Left ventricle myocardium superior (tissue), 1 donor: ENCODE data around the gene TRABD2A. TPM values are rescaled to one million over a fixed set of nuclear protein-coding genes. Genes with fewer than 3 reads are reported as not detected.
A peak's percentile ranks its signal among the peaks of the same experiment; 100 is the strongest.

ENCODE experiments used
- ATAC-seq: fragments of 200-7000 bp; cut with Tn5 transposase; one replicate; pipeline ENCODE4 v1.9.1; 2020; ENCODE audit warnings: mild to moderate bottlenecking, moderate library complexity
- DNase-seq: peaks from one replicate; pipeline ENCODE4 v3.0.0-alpha.2; 2020
- intact Hi-C: fragments of 100-400 bp; cut with micrococcal nuclease; formaldehyde crosslinking; loops from one replicate; pipeline ENCODE4 v1.11.0; 2022
- total RNA-seq: library from RNA; stranded (reverse); fragmentation: NEBNext Ultra II Directional; extraction: Animal tissue kit (Norgen Biotek cat#: 25700); gene quantifications from one replicate; pipeline ENCODE4 v1.2.1, GENCODE V29; 2021
- donor health status: DM: no; HTN: yes; CAD: no; lungs with severe emphysema.

The TRABD2A gene
- total RNA-seq, 1 donor from 2014 or later: 0.62 TPM

DNA sequence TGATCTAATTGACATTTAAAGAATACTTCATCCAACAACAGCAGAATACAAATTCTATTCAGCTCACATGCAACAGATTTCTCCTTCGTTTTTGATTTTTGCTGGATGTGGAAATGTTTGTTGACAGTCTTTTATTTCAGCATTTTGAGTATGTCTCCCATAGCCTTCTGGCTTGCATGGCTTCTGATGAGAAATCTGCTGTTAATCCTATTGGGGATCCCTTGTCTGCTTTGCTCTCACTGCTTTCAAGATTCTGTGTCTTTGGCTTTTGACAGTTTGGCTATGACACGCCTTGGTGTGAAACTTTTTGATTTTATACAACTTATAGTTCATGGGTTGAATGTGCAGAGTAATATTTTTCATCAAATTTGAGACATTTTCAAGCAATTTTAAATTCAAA is 44.7 kb downstream of the TRABD2A start:
- ATAC-seq (no peak), DNase-seq (no peak)
- intact Hi-C loops: no loop called here

DNA sequence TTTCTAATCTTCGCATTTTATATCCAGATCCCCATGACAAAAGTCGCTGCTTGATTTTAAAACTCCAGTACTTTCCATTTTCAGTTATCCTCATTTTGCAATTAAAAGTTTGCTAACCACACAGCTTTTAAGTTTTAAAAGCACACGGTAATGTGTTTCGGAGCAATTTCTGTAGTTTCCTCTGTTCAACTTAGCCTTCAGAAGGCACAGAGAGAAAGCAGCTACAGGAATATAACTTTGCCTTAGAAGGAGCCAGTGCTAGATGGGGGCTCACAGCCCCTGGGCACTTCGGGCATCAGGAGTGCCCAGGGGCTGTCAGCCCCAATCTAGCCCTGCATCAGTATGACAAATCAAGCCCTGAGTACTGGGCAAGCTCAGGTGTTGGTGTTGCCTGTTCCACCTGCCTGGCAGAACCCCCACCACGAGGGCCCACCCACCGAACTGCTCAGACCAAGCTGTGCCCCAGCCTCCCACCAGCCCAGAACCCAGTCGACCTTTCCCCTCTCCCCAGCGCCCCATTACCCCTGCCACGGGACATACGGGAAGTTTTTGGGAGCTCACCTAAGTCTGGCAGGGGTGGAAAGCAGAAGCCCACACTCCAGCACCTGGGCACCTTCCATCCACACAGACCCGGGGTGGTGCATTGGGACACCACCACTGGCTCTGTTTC is 47.3 kb downstream of the TRABD2A start:
- ATAC-seq (no peak), DNase-seq (no peak)
- intact Hi-C loops: no loop called here

DNA sequence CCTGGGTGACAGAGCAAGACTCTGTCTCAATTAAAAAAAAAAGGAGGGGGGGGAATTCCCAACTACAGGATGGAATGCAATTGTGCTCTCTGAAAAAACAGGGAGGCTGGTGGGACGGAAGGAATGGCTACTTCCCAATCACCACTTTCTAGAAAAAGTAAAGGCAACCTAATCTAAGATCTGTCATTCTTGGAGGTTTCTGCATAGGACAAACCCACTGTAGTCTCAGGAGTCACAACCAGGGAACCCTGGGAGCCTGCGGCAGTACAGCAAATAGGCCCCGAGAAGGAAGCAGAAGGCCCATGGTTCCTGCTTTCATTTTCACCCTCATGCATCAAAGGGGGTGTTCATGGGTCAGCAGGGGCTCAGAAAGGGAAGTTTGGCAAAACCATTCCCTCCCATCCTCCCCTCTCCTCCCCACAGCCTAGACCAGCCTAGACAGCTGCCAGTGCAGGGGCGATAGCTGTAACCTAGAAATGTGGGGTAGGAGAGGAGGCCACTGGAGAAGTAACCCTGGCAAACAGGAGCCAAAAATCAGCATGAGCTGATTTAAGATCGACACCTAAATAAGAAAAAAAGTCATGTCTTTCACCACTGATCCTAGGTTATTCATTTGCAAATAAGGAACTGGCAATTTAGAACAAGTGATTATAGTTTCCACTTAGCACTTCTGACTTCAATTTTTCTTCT is 48.0 kb downstream of the TRABD2A start:
- intact Hi-C loops: no loop called here
- peak; percentile 32 for DNase-seq
- ATAC-seq: peak; percentile 68

GRCh38 chr2:84830758-84831500 is 50.0 kb downstream of the TRABD2A start:
- intact Hi-C loops: no loop called here
- ATAC-seq: no peak
- DNase-seq: no peak

DNA sequence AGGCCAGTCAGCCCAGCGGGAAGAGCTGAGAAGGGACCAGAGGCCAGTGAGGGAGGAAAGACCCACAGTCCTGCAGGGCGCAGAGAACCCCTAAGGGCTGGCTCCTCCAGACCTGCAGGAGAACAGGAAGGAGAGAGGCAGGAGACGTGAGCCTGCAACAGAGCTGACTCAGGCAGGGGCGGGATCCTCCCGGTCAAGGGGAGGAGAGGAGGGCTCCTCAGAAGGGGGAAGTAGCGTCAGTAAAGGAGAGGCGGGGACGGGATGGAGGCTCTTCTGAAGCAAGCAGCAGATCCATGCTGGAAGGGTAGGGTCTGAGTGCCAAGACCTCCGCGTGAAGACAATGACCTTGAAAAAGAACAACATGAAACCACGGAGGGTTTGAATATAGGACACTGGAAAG is 50.8 kb downstream of the TRABD2A start:
- DNase-seq (peak; percentile 43), ATAC-seq (peak; percentile 68)
- intact Hi-C loops: no loop called here

DNA sequence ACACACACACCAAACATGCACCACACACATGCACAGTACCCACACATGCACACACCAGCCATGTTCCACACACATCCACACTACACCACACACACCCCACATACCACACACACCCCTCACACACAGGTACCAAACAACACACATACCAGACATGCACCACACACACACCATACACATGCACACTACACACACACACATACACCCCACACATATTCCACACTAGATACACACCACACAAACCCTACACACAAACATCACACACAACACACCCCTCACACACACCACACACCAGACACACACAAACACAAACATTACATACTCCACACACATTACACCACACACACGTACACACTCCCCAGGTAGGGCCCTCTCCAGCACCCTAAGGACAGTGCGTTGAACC is 51.2 kb downstream of the TRABD2A start:
- ATAC-seq (no peak), DNase-seq (no peak)
- intact Hi-C loops: no loop called here

DNA sequence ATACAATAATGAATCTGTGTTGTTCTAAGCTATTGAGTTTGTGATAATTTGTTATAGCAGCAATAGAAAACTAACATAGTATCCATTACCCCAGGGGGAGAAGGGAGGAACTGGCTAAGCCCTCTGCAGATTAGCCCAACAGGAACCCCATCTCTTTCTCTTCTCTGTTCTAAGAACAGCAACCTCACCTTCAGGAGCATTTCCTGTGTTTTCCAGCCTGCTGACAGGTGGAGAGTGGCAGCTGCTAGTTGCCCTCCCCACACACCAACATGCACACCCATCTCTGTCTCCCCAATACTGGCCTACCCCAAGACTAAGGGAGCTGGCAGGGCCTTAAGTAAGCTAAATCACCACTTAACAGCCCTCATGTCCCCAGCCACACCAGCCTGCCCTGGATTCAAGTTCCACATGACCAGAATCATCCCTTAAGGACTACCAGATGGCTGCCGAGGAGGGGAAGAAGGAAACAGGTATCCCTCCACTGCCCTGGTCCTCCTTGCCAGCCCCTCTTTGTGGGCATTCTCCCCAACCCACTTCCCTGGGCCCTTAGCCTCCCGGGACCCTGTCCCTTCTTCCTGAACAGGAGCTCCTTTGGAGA is 52.8 kb downstream of the TRABD2A start:
- ATAC-seq: no peak
- no peak for DNase-seq
- intact Hi-C loops: no loop called here

GRCh38 chr2:84823788-84824187 is 57.1 kb downstream of the TRABD2A start:
- no peak for DNase-seq
- ATAC-seq: no peak
- intact Hi-C loops: no loop called here

- DNase-seq (no peak), ATAC-seq (no peak)
- intact Hi-C loops: no loop called here
Observed at GRCh38 chr2:84823229-84823628, 57.7 kb downstream of the TRABD2A start.

GRCh38 chr2:84821806-84822205 is 59.1 kb downstream of the TRABD2A start:
- ATAC-seq (no peak), DNase-seq (no peak)
- intact Hi-C loops: no loop called here

DNA sequence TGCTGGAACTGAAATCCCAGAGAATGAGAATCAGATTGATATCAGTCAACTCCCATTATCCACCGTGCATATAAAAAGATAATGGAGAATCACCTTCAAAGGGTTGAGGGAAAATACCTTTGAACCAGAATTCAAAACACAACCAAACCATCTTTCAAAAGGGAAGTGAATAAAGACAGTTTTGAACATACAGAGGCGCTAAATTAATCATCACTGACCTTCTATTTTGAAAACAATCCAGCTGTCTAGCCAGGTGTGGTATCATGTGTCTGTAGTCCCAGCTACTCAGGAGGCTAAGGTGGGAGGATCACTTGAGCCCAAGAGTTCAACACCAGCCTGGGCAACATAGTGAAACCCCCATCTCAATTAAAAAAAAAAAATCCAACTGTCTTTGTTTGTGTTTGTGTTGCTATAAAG is 63.6 kb downstream of the TRABD2A start:
- intact Hi-C loops: no loop called here
- ATAC-seq: no peak

DNA sequence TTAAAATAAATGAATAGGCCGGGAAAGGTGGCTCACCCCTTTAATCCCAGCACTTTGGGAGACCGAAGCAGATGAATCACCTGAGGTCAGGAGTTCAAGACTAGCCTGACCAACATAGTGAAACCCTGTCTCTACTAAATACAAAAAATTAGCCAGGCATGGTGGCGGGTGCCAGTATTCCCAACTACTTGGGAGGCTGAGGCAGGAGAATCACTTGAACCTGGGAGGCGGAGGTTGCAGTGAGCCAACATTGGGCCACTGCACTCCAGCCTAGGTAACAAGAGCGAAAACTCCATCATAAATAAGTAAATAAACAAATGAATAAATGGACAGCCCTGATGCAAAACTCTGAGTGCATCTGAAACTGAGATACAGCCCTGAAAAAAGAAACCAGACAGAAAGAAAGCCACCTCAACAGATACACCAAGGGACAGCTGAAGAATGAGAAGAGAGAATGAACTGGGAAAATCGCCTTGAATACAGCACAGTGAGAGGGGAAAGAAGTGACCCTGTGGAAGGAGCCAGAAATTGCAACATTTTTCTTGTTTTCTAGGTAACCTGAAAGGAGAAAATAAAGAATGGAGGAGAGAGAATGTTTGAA is 64.4 kb downstream of the TRABD2A start:
- no peak for ATAC-seq
- intact Hi-C loops: no loop called here
- DNase-seq: no peak

More for the DNA sequence above, 63.6 kb downstream of the TRABD2A start:
- no peak for DNase-seq

- no peak for DNase-seq
- no peak for ATAC-seq
- intact Hi-C loops: no loop called here
Observed at GRCh38 chr2:84815146-84815545, 65.7 kb downstream of the TRABD2A start.

DNA sequence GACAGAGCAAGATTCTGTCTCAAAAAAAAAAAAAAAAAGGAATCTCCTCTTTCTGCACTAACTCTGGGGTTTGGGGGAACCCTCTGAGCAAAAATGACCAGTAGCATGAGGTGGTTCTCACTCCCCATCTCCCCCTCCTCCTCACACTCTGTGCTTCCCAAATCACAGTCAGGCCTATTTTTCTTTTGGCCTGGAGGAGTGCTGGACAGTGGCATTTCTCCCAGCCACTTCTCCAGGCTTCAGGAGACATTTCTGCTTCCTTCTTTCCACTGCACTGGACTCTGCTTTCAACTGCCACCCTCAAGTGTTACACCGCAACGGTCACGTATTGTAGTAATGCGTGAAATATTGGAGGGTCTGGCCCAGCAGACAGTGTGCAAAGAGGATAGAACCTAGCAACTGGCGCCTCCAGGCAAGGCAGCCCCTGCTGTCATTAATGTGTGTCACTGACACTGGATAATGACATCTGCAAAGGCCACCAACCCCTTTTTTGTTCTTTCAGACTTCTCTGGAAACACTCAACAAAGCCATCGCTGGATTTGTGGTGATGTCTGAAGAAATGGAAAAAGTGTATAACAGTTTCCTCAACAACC is 68.9 kb downstream of the TRABD2A start:
- DNase-seq (no peak), ATAC-seq (no peak)
- intact Hi-C loops: no loop called here

GRCh38 chr2:84808279-84808678 is 72.6 kb downstream of the TRABD2A start:
- DNase-seq (no peak), ATAC-seq (no peak)
- intact Hi-C loops: no loop called here

DNA sequence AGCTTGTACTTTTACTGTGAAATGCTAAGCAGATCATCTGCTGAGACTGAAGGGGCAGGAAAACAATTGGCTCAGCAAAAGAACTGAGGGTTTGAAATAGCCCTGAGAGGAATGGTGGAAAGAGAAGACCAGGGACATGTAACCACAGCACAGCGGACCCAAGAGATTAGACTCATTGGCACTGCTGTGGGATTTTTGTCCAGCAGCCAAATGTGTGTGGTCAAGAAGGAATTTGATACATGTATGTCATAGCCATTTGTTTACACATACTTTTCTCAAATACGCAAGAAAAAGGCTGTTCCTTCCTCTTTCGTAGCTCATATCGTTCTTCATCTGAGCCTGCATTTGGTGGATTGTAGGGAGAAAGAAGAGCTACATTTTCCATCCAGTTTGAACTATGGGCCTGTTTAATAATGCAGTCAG is 73.8 kb downstream of the TRABD2A start:
- intact Hi-C loops: no loop called here
- DNase-seq: no peak
- no peak for ATAC-seq

- intact Hi-C loops: no loop called here
- DNase-seq: no peak
- ATAC-seq: no peak
Observed at GRCh38 chr2:84805250-84805958, 75.5 kb downstream of the TRABD2A start.

- ATAC-seq: no peak
- no peak for DNase-seq
- intact Hi-C loops: no loop called here
Observed at GRCh38 chr2:84801811-84802210, 79.1 kb downstream of the TRABD2A start.
